BE2C (cell line): Measurements from ENCODE around the gene RPAP3.

ENCODE experiments used
- DNase-seq: peaks from one replicate; pipeline ENCODE4 v3.0.0-alpha.2; 2020
- H3K27me3 ChIP-seq: fragments of 250-450 bp; sonication (Bioruptor Pico); 2 replicates; pipeline ENCODE4 v1.5.1; 2020; ENCODE audit warnings: mild to moderate bottlenecking
- H3K36me3 ChIP-seq: fragments of 250-450 bp; sonication (Bioruptor Pico); 2 replicates; pipeline ENCODE4 v1.5.1; 2020; ENCODE audit warnings: mild to moderate bottlenecking
- H3K4me1 ChIP-seq: fragments of 250-450 bp; sonication (Bioruptor Pico); 2 replicates; pipeline ENCODE4 v1.5.1; 2020
- H3K4me3 ChIP-seq: 2 replicates; pipeline ENCODE4 v1.5.1; 2011; ENCODE audit warnings: low read depth, low read length
- H3K9me3 ChIP-seq: fragments of 250-450 bp; sonication (Bioruptor Pico); 2 replicates; pipeline ENCODE4 v1.5.1; 2020
- CTCF ChIP-seq: IDR thresholded peaks from 2 replicates; pipeline ENCODE4 v1.5.1; 2012; ENCODE audit warnings: mild to moderate bottlenecking, low read depth, low read length

RPAP3 gene

GRCh38 chr12:47744778-47745436 is 39.1 kb upstream of the RPAP3 start:
- no peak for TF ChIP-seq CTCF
- no peak for DNase-seq
- H3K9me3 ChIP-seq: no peaks in the 10 kb centered on the region
- H3K27me3 ChIP-seq: no peaks in the 10 kb centered on the region
- peaks cover 6% of the 10 kb centered on the region; the same call in 1 of the 2 replicates for H3K4me1 ChIP-seq
- no peak overlapping the region for H3K4me3 ChIP-seq
- H3K36me3 ChIP-seq: no peaks in the 10 kb centered on the region

GRCh38 chr12:47744005-47744651 is 38.3 kb upstream of the RPAP3 start:
- peak; percentile 55 for TF ChIP-seq CTCF
- DNase-seq: no peak
- Histone ChIP-seq H3K4me3 (no peak overlapping the region), H3K4me1 (peaks cover 6% of the 10 kb centered on the region; the same call in 1 of the 2 replicates), H3K27me3 (no peaks in the 10 kb centered on the region), H3K36me3 (no peaks in the 10 kb centered on the region), H3K9me3 (no peaks in the 10 kb centered on the region)

GRCh38 chr12:47743311-47743860 is 37.6 kb upstream of the RPAP3 start:
- Histone ChIP-seq H3K4me1 (peaks cover 6% of the 10 kb centered on the region; the same call in 1 of the 2 replicates), H3K27me3 (no peaks in the 10 kb centered on the region), H3K9me3 (no peaks in the 10 kb centered on the region), H3K36me3 (no peaks in the 10 kb centered on the region), H3K4me3 (no peak overlapping the region)
- DNase-seq: no peak
- no peak for TF ChIP-seq CTCF

GRCh38 chr12:47742253-47742825 is 36.5 kb upstream of the RPAP3 start:
- DNase-seq: peak; percentile 68
- Histone ChIP-seq H3K4me1 (peaks cover 6% of the 10 kb centered on the region; the same call in 1 of the 2 replicates), H3K9me3 (no peaks in the 10 kb centered on the region), H3K27me3 (no peaks in the 10 kb centered on the region), H3K36me3 (no peaks in the 10 kb centered on the region), H3K4me3 (no peak overlapping the region)
- TF ChIP-seq CTCF: peak; percentile 99

- no peak for TF ChIP-seq CTCF
- Histone ChIP-seq H3K27me3 (no peaks in the 10 kb centered on the region), H3K36me3 (no peaks in the 10 kb centered on the region), H3K9me3 (no peaks in the 10 kb centered on the region), H3K4me1 (peaks cover 10% of the 10 kb centered on the region), H3K4me3 (no peak overlapping the region)
- peak; percentile 82 for DNase-seq
These were observed 35.5 kb upstream of the RPAP3 start for GRCh38 chr12:47741340-47741703.
